Measurements from ENCODE around the gene JARID2. TPM values are rescaled to one million over a fixed set of nuclear protein-coding genes. Genes with fewer than 3 reads are reported as not detected.
A peak's percentile ranks its signal among the peaks of the same experiment; 100 is the strongest.

The JARID2 gene
- total and polyA plus RNA-seq, 7 experiments from 2014 or later, result 6.9 to 39.6 (median 24.1) TPM

DNA sequence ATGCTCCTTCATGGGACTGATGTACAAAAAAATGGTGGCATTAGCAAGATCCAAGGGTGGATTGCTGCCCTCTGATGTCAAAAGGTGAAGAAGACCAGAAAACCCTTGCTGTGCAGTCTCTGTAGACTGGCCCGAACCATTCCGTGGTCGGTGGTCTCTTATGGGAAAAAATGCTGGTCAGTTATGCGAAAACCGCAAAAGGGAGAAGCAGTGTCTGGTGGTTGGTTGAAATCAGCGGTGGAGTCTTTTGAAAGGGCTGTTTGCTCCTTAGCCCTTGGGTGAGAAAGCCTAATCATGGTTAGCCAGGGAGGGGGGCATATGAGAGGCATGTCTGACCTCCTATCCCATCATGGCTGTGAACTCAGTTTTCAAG, 308.8 kb downstream of the JARID2 start:
- H3K36me3 ChIP-seq (ENCODE audit: control insufficient read depth in 2 of 3, insufficient read depth in 3 of 3, low read length in 3 of 3), result no peaks in the 10 kb centered on the region
- DNase-seq (no peak), ATAC-seq (no peak)
- H3K4me3 ChIP-seq (ENCODE audit: low read length), result no peak overlapping the region
- H3K27ac Mint-ChIP-seq, result no peak overlapping the region
- no peak overlapping the region for H3K27ac ChIP-seq (ENCODE audit: low read depth, low read length)
- H3K4me1 ChIP-seq (ENCODE audit: control insufficient read depth in 2 of 2, insufficient read depth in 2 of 2, low read length in 2 of 2), result no peaks in the 10 kb centered on the region
- intact Hi-C loops (cut with micrococcal nuclease), result no loop called here
- no peaks in the 10 kb centered on the region for H3K27me3 Mint-ChIP-seq
- H3K27me3 ChIP-seq (ENCODE audit: control insufficient read depth in 2 of 2, insufficient read depth in 2 of 2, low read length in 2 of 2), result no peaks in the 10 kb centered on the region
- H3K9me3 Mint-ChIP-seq, result no peaks in the 10 kb centered on the region
- no peak overlapping the region for H3K4me3 Mint-ChIP-seq
- peaks cover 8 to 54% (median 47%) of the 10 kb centered on the region in 7 donors for H3K4me1 Mint-ChIP-seq
- ChIA-PET CTCF (no interaction called here), POLR2A (no interaction called here)
- H3K9me3 ChIP-seq (ENCODE audit: control insufficient read depth in 2 of 3, low read length in 3 of 3), result no peaks in the 10 kb centered on the region
- peaks cover 0 to 28% (median 4%) of the 10 kb centered on the region in 5 donors for H3K36me3 Mint-ChIP-seq

- no peaks in the 10 kb centered on the region for H3K9me3 Mint-ChIP-seq
- ATAC-seq (no peak), DNase-seq (no peak)
- no peaks in the 10 kb centered on the region for H3K9me3 ChIP-seq (ENCODE audit: control insufficient read depth in 2 of 3, low read length in 3 of 3)
- no peak overlapping the region for H3K4me3 ChIP-seq (ENCODE audit: low read length)
- intact Hi-C loops (cut with micrococcal nuclease), result no loop called here
- H3K27me3 ChIP-seq (ENCODE audit: control insufficient read depth in 2 of 2, insufficient read depth in 2 of 2, low read length in 2 of 2), result no peaks in the 10 kb centered on the region
- H3K27me3 Mint-ChIP-seq, result no peaks in the 10 kb centered on the region
- no peaks in the 10 kb centered on the region for H3K36me3 ChIP-seq (ENCODE audit: control insufficient read depth in 2 of 3, insufficient read depth in 3 of 3, low read length in 3 of 3)
- peaks cover 8 to 54% (median 47%) of the 10 kb centered on the region in 7 donors for H3K4me1 Mint-ChIP-seq
- H3K36me3 Mint-ChIP-seq, result peaks cover 0 to 30% (median 4%) of the 10 kb centered on the region in 5 donors
- no peak overlapping the region for H3K4me3 Mint-ChIP-seq
- no peak overlapping the region for H3K27ac ChIP-seq (ENCODE audit: low read depth, low read length)
- POLR2A ChIA-PET, result no interaction called here
- no peak overlapping the region for H3K27ac Mint-ChIP-seq
- CTCF ChIA-PET, result no interaction called here
- H3K4me1 ChIP-seq (ENCODE audit: control insufficient read depth in 2 of 2, insufficient read depth in 2 of 2, low read length in 2 of 2), result no peaks in the 10 kb centered on the region
These were observed 309.5 kb downstream of the JARID2 start for GRCh38 chr6:15555101-15556038.

DNA sequence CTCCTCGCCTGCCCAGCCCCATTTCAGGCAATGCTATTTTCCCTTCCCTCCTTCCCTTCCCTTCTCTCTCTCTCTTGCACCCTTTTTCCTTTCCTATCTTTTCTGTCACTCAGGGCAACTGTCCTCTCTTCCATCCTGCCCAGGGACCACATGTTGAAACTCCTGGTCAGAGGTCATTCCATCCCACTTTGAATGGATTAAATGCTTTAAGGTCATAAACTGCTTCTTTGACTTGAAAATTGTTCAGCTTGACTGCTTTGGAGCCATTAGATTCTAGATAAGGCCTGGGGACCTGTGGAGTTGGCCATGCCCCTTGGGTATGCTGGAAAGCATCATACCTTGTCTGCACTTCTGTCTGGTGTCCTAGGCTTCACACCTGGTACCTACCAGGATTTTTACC, 310.8 kb downstream of the JARID2 start:
- intact Hi-C loops (cut with micrococcal nuclease), result no loop called here
- peak overlapping the region in 1 of 9 donors; percentile 60 for H3K27ac Mint-ChIP-seq

GRCh38 chr6:15557174-15557573, 311.3 kb downstream of the JARID2 start:
- no peaks in the 10 kb centered on the region for H3K27me3 Mint-ChIP-seq
- H3K9me3 Mint-ChIP-seq, result no peaks in the 10 kb centered on the region
- H3K27ac ChIP-seq (ENCODE audit: low read depth, low read length), result no peak overlapping the region
- no peak overlapping the region for H3K4me3 ChIP-seq (ENCODE audit: low read length)
- no peaks in the 10 kb centered on the region for H3K36me3 ChIP-seq (ENCODE audit: control insufficient read depth in 2 of 3, insufficient read depth in 3 of 3, low read length in 3 of 3)
- POLR2A ChIA-PET, result no interaction called here
- CTCF ChIA-PET, result no interaction called here
- ATAC-seq (no peak), DNase-seq (no peak)
- peaks cover 0 to 25% (median 4%) of the 10 kb centered on the region in 5 donors for H3K36me3 Mint-ChIP-seq
- H3K27me3 ChIP-seq (ENCODE audit: control insufficient read depth in 2 of 2, insufficient read depth in 2 of 2, low read length in 2 of 2), result no peaks in the 10 kb centered on the region
- no peak overlapping the region for H3K4me3 Mint-ChIP-seq
- no peak overlapping the region for H3K27ac Mint-ChIP-seq
- intact Hi-C loops (cut with micrococcal nuclease), result no loop called here
- no peaks in the 10 kb centered on the region for H3K9me3 ChIP-seq (ENCODE audit: control insufficient read depth in 2 of 3, low read length in 3 of 3)
- no peaks in the 10 kb centered on the region for H3K4me1 ChIP-seq (ENCODE audit: control insufficient read depth in 2 of 2, insufficient read depth in 2 of 2, low read length in 2 of 2)
- peaks cover 0 to 39% (median 33%) of the 10 kb centered on the region in 7 donors for H3K4me1 Mint-ChIP-seq

More for the DNA sequence above, 310.8 kb downstream of the JARID2 start:
- H3K4me3 Mint-ChIP-seq, result no peak overlapping the region
- CTCF ChIA-PET, result no interaction called here
- no peaks in the 10 kb centered on the region for H3K9me3 Mint-ChIP-seq
- H3K27me3 ChIP-seq (ENCODE audit: control insufficient read depth in 2 of 2, insufficient read depth in 2 of 2, low read length in 2 of 2), result no peaks in the 10 kb centered on the region
- no peak overlapping the region for H3K27ac ChIP-seq (ENCODE audit: low read depth, low read length)
- H3K4me1 ChIP-seq (ENCODE audit: control insufficient read depth in 2 of 2, insufficient read depth in 2 of 2, low read length in 2 of 2), result no peaks in the 10 kb centered on the region
- H3K27me3 Mint-ChIP-seq, result no peaks in the 10 kb centered on the region
- peaks cover 5 to 44% (median 38%) of the 10 kb centered on the region in 7 donors for H3K4me1 Mint-ChIP-seq
- DNase-seq, result no peak
- POLR2A ChIA-PET, result no interaction called here
- no peak for ATAC-seq
- peaks cover 0 to 25% (median 4%) of the 10 kb centered on the region in 5 donors for H3K36me3 Mint-ChIP-seq
- no peak overlapping the region for H3K4me3 ChIP-seq (ENCODE audit: low read length)
- no peaks in the 10 kb centered on the region for H3K36me3 ChIP-seq (ENCODE audit: control insufficient read depth in 2 of 3, insufficient read depth in 3 of 3, low read length in 3 of 3)
- H3K9me3 ChIP-seq (ENCODE audit: control insufficient read depth in 2 of 3, low read length in 3 of 3), result no peaks in the 10 kb centered on the region

GRCh38 chr6:15560713-15561112, 314.8 kb downstream of the JARID2 start:
- ChIA-PET CTCF (no interaction called here), POLR2A (no interaction called here)
- peaks cover 0 to 28% (median 9%) of the 10 kb centered on the region in 5 donors for H3K36me3 Mint-ChIP-seq
- DNase-seq, result no peak
- H3K4me1 Mint-ChIP-seq, result peaks cover under 1 to 24% (median 12%) of the 10 kb centered on the region in 7 donors
- H3K4me1 ChIP-seq (ENCODE audit: control insufficient read depth in 2 of 2, insufficient read depth in 2 of 2, low read length in 2 of 2), result no peaks in the 10 kb centered on the region
- no peak overlapping the region for H3K4me3 ChIP-seq (ENCODE audit: low read length)
- H3K27ac ChIP-seq (ENCODE audit: low read depth, low read length), result no peak overlapping the region
- H3K9me3 ChIP-seq (ENCODE audit: control insufficient read depth in 2 of 3, low read length in 3 of 3), result no peaks in the 10 kb centered on the region
- H3K27me3 ChIP-seq (ENCODE audit: control insufficient read depth in 2 of 2, insufficient read depth in 2 of 2, low read length in 2 of 2), result no peaks in the 10 kb centered on the region
- intact Hi-C loops (cut with micrococcal nuclease), result no loop called here
- H3K9me3 Mint-ChIP-seq, result no peaks in the 10 kb centered on the region
- H3K27ac Mint-ChIP-seq, result no peak overlapping the region
- H3K27me3 Mint-ChIP-seq, result no peaks in the 10 kb centered on the region
- ATAC-seq, result no peak
- H3K4me3 Mint-ChIP-seq, result no peak overlapping the region
- H3K36me3 ChIP-seq (ENCODE audit: control insufficient read depth in 2 of 3, insufficient read depth in 3 of 3, low read length in 3 of 3), result no peaks in the 10 kb centered on the region

GRCh38 chr6:15561447-15562199, 315.8 kb downstream of the JARID2 start:
- Mint-ChIP-seq H3K27me3 (no peaks in the 10 kb centered on the region), H3K4me3 (no peak overlapping the region), H3K27ac (no peak overlapping the region), H3K9me3 (no peaks in the 10 kb centered on the region), H3K36me3 (peaks cover 2 to 27% (median 10%) of the 10 kb centered on the region in 5 donors), H3K4me1 (peaks cover 0 to 22% (median 11%) of the 10 kb centered on the region in 7 donors)
- no peak for DNase-seq
- Histone ChIP-seq H3K27me3 (ENCODE audit: control insufficient read depth in 2 of 2, insufficient read depth in 2 of 2, low read length in 2 of 2) (no peaks in the 10 kb centered on the region), H3K9me3 (ENCODE audit: control insufficient read depth in 2 of 3, low read length in 3 of 3) (no peaks in the 10 kb centered on the region), H3K36me3 (ENCODE audit: control insufficient read depth in 2 of 3, insufficient read depth in 3 of 3, low read length in 3 of 3) (no peaks in the 10 kb centered on the region), H3K4me1 (ENCODE audit: control insufficient read depth in 2 of 2, insufficient read depth in 2 of 2, low read length in 2 of 2) (no peaks in the 10 kb centered on the region), H3K4me3 (ENCODE audit: low read length) (no peak overlapping the region), H3K27ac (ENCODE audit: low read depth, low read length) (no peak overlapping the region)
- CTCF ChIA-PET, result no interaction called here
- POLR2A ChIA-PET, result no interaction called here
- ATAC-seq, result no peak
- intact Hi-C loops (cut with micrococcal nuclease), result no loop called here
